ENCODE results near the gene LEUTX.

The LEUTX gene

GRCh38 chr19:39737891-39738290 lies 40.8 kb upstream of the LEUTX start, which contains the start of gene CLC:
TSS of gene CLC (minus strand) at chr19:39738029. CDS start at chr19:39737952, 77 bp downstream.
- TF ChIP-seq, protein P1, sequence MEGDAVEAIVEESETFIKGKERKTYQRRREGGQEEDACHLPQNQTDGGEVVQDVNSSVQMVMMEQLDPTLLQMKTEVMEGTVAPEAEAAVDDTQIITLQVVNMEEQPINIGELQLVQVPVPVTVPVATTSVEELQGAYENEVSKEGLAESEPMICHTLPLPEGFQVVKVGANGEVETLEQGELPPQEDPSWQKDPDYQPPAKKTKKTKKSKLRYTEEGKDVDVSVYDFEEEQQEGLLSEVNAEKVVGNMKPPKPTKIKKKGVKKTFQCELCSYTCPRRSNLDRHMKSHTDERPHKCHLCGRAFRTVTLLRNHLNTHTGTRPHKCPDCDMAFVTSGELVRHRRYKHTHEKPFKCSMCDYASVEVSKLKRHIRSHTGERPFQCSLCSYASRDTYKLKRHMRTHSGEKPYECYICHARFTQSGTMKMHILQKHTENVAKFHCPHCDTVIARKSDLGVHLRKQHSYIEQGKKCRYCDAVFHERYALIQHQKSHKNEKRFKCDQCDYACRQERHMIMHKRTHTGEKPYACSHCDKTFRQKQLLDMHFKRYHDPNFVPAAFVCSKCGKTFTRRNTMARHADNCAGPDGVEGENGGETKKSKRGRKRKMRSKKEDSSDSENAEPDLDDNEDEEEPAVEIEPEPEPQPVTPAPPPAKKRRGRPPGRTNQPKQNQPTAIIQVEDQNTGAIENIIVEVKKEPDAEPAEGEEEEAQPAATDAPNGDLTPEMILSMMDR (IDR thresholded peaks at IDR 0.05; ENCODE audit: low read depth, low read length, missing control alignments) = no peak
- DNase-seq (ENCODE audit: extremely low read depth, low read depth) = no peak
- H3K4me3 ChIP-seq (replicated peaks; ENCODE audit: low read depth, low read length) = no peak within 1 kb of the TSS

DNA sequence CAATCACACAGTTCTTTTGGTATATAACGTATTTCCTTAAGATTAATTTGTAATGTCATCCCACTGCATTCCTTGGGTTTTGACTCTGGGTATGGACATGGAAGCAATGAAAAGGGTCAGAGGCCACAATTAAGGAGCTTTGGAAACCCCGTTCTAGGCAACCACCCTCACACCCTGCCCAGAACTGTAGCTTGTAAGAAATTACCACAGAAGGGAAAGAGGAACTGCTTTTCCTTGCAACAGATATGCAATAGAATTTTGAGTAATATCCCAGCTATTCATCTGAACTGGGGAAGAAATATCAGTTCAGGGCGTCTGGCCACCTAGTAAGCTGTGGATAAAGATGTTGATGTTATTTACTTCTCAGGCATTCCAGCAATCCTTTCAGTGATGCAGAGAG lies 39.8 kb upstream of the LEUTX start:
- TF ChIP-seq, protein P1 (IDR thresholded peaks at IDR 0.05; ENCODE audit: low read depth, low read length, missing control alignments) = no peak
- no peak for DNase-seq (ENCODE audit: extremely low read depth, low read depth)
- no peak overlapping the region for H3K4me3 ChIP-seq (replicated peaks; ENCODE audit: low read depth, low read length)

GRCh38 chr19:39740395-39740794 lies 38.3 kb upstream of the LEUTX start:
- DNase-seq (ENCODE audit: extremely low read depth, low read depth) = no peak
- no peak overlapping the region for H3K4me3 ChIP-seq (replicated peaks; ENCODE audit: low read depth, low read length)
- TF ChIP-seq, protein P1 (IDR thresholded peaks at IDR 0.05; ENCODE audit: low read depth, low read length, missing control alignments) = no peak

GRCh38 chr19:39745643-39746042 lies 33.0 kb upstream of the LEUTX start:
- TF ChIP-seq, protein P1 (IDR thresholded peaks at IDR 0.05; ENCODE audit: low read depth, low read length, missing control alignments) = no peak
- no peak for DNase-seq (ENCODE audit: extremely low read depth, low read depth)

GRCh38 chr19:39746836-39747529 lies 31.7 kb upstream of the LEUTX start:
- no peak overlapping the region for H3K4me3 ChIP-seq (replicated peaks; ENCODE audit: low read depth, low read length)
- no peak for DNase-seq (ENCODE audit: extremely low read depth, low read depth)
- TF ChIP-seq, protein P1 (IDR thresholded peaks at IDR 0.05; ENCODE audit: low read depth, low read length, missing control alignments) = no peak

More at GRCh38 chr19:39745643-39746042, 33.0 kb upstream of the LEUTX start:
- no peak overlapping the region for H3K4me3 ChIP-seq (replicated peaks; ENCODE audit: low read depth, low read length)

DNA sequence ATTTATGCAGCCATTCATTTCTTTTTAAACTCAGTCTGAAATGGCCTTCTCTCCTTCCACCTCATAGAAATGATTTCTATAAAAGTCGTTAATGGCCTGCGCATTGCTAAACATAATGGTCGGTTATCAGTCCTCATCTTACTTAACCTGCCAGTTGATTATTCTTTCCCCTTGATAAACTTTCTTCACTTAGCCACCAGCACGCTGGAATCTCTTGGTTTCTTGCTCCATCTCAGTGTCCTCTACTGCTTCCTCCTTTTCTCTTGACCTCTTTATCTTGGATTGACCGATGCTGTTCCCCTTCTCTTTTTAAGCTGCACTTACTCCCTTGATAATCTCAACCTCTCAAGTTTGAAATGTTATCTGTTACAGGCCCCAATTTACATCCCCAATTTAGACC lies 28.7 kb upstream of the LEUTX start:
- DNase-seq (ENCODE audit: extremely low read depth, low read depth) = no peak
- TF ChIP-seq, protein P1 (IDR thresholded peaks at IDR 0.05; ENCODE audit: low read depth, low read length, missing control alignments) = no peak
- no peak overlapping the region for H3K4me3 ChIP-seq (replicated peaks; ENCODE audit: low read depth, low read length)

DNA sequence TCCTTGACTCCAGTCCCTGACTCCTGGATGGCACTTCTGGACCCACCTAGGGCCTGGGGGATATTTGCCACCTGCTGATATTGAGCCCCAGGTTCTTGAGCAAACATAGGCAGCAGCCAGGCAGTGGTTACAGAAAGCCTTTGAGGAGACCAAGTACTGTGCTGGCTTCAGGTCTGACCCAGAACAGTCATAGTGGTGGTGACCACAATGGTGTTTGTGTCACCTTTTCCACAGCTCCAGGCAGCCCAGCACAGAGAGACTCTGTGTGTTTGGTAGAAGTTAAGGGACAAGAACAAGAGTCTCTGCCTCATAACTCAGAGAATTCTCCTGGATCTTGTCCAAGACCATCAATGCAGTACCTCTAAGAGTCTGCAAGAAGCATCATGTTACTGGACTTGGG lies 26.3 kb upstream of the LEUTX start:
- H3K4me3 ChIP-seq (replicated peaks; ENCODE audit: low read depth, low read length) = no peak overlapping the region
- TF ChIP-seq, protein P1 (IDR thresholded peaks at IDR 0.05; ENCODE audit: low read depth, low read length, missing control alignments) = no peak
- DNase-seq (ENCODE audit: extremely low read depth, low read depth) = no peak

Data from HFF-Myc (cell line).